Measurements from ENCODE around the gene SPINK5. TPM values are rescaled to one million over a fixed set of nuclear protein-coding genes. Genes with fewer than 3 reads are reported as not detected.

SPINK5 gene
- total and polyA plus RNA-seq, 10 donors = 0.11 to 0.51 (median 0.26) TPM; not detected in 5

GRCh38 chr5:148029131-148029530 lies 34.6 kb upstream of the SPINK5 start:
- H3K4me1 ChIP-seq = no peaks in the 10 kb centered on the region
- WGBS, 5 donors = 81 to 90% (median 84%) methylated on average over 4 of the region's 4 CpGs
- no peak overlapping the region for H3K27ac ChIP-seq
- H3K36me3 ChIP-seq = no peaks in the 10 kb centered on the region
- H3K9me3 ChIP-seq = no peaks in the 10 kb centered on the region
- intact Hi-C loops (cut with DNase I; ENCODE audit: low total_unique reads) = no loop called here
- TF ChIP-seq POLR2A (IDR thresholded peaks at IDR 0.05) (no peak), CTCF (IDR thresholded peaks at IDR 0.05 in 8 of 11, conservative IDR thresholded peaks at IDR 0.05 in 3 of 11) (no peak), POLR2AphosphoS5 (IDR thresholded peaks at IDR 0.05) (no peak)
- no peak for DNase-seq
- H3K4me3 ChIP-seq = no peak overlapping the region
- no peaks in the 10 kb centered on the region for H3K27me3 ChIP-seq (replicated peaks in 1 of 7)

DNA sequence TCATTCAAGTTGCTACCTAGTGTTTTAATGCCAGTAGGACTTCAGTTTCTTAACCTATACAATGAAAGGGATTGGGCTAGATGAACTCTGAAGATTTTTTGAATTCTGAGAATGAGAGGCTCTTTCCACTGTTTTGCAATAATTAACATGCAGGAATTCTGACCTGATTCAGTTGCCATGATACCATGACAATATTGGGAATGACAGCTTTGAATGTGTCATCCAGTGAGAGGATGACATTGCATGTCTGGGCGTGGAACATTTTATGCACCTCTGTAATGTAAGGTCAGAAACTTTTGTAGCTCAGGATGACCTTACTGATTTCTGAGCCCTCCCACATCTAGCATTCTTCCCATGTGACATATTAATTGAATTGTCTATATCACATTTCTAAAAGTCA lies 30.6 kb upstream of the SPINK5 start:
- H3K27me3 ChIP-seq (replicated peaks in 1 of 7) = no peaks in the 10 kb centered on the region
- no peaks in the 10 kb centered on the region for H3K36me3 ChIP-seq
- H3K4me1 ChIP-seq = no peaks in the 10 kb centered on the region
- 60 to 90% (median 69%) methylated on average over 1 of the region's 1 CpG for WGBS, 5 donors
- DNase-seq = no peak
- no peaks in the 10 kb centered on the region for H3K9me3 ChIP-seq
- no peak overlapping the region for H3K4me3 ChIP-seq
- intact Hi-C loops (cut with DNase I; ENCODE audit: low total_unique reads) = no loop called here
- no peak overlapping the region for H3K27ac ChIP-seq
- no peak for TF ChIP-seq POLR2AphosphoS5 (IDR thresholded peaks at IDR 0.05)
- no peak for TF ChIP-seq POLR2A (IDR thresholded peaks at IDR 0.05)
- TF ChIP-seq CTCF (IDR thresholded peaks at IDR 0.05 in 8 of 11, conservative IDR thresholded peaks at IDR 0.05 in 3 of 11) = no peak

GRCh38 chr5:148035676-148036075 lies 28.1 kb upstream of the SPINK5 start:
- H3K4me1 ChIP-seq = no peaks in the 10 kb centered on the region
- no peak for DNase-seq
- no peaks in the 10 kb centered on the region for H3K36me3 ChIP-seq
- TF ChIP-seq POLR2A (IDR thresholded peaks at IDR 0.05) (no peak), CTCF (IDR thresholded peaks at IDR 0.05 in 8 of 11, conservative IDR thresholded peaks at IDR 0.05 in 3 of 11) (no peak), POLR2AphosphoS5 (IDR thresholded peaks at IDR 0.05) (no peak)
- H3K4me3 ChIP-seq = no peak overlapping the region
- intact Hi-C loops (cut with DNase I; ENCODE audit: low total_unique reads) = no loop called here
- H3K27ac ChIP-seq = no peak overlapping the region
- H3K27me3 ChIP-seq (replicated peaks in 1 of 7) = no peaks in the 10 kb centered on the region
- H3K9me3 ChIP-seq = no peaks in the 10 kb centered on the region

- Histone ChIP-seq H3K4me3 (no peak overlapping the region), H3K36me3 (no peaks in the 10 kb centered on the region), H3K4me1 (no peaks in the 10 kb centered on the region), H3K27ac (no peak overlapping the region), H3K27me3 (replicated peaks in 1 of 7) (no peaks in the 10 kb centered on the region), H3K9me3 (no peaks in the 10 kb centered on the region)
- intact Hi-C loops (cut with DNase I; ENCODE audit: low total_unique reads) = no loop called here
- 89 to 98% (median 91%) methylated on average over 5 of the region's 5 CpGs for WGBS, 5 donors
- no peak for DNase-seq
- TF ChIP-seq CTCF (IDR thresholded peaks at IDR 0.05 in 8 of 11, conservative IDR thresholded peaks at IDR 0.05 in 3 of 11) = no peak
- no peak for TF ChIP-seq POLR2A (IDR thresholded peaks at IDR 0.05)
- TF ChIP-seq POLR2AphosphoS5 (IDR thresholded peaks at IDR 0.05) = no peak
These were observed 20.9 kb upstream of the SPINK5 start for GRCh38 chr5:148042881-148043280.

All from spleen (tissue), 11 donors.